Activated T-helper 1 cell treated with Interleukin-2 at 50 U/mL for 16 hours (primary cell): ENCODE measurements around the gene FOXP1.

Source experiments
- DNase-seq: peaks from one replicate; pipeline ENCODE4 v3.0.0-alpha.2; 2020; ENCODE audit warnings: low read depth

The FOXP1 gene

GRCh38 chr3:71146673-71147072 lies 436.9 kb downstream of the FOXP1 start:
- no peak for DNase-seq

DNA sequence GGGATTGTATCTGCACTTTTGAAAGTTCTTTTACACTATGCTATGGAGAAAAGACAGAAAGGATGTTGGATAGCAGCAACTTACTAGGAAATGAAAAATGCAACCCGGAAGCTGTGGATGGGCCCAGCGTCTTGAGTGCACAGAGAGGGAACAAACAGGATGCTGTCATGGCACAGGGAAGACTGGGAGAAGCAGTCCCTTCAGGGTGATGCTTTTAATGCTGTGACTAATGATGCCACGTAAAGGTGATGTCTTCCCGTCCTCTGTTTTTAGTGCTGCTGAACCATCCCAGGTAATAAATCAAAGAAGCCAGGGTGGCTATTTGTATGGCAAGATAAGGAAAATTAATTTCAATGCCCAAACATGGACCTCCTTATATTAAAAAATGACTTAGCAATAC lies 437.6 kb downstream of the FOXP1 start:
- no peak for DNase-seq

DNA sequence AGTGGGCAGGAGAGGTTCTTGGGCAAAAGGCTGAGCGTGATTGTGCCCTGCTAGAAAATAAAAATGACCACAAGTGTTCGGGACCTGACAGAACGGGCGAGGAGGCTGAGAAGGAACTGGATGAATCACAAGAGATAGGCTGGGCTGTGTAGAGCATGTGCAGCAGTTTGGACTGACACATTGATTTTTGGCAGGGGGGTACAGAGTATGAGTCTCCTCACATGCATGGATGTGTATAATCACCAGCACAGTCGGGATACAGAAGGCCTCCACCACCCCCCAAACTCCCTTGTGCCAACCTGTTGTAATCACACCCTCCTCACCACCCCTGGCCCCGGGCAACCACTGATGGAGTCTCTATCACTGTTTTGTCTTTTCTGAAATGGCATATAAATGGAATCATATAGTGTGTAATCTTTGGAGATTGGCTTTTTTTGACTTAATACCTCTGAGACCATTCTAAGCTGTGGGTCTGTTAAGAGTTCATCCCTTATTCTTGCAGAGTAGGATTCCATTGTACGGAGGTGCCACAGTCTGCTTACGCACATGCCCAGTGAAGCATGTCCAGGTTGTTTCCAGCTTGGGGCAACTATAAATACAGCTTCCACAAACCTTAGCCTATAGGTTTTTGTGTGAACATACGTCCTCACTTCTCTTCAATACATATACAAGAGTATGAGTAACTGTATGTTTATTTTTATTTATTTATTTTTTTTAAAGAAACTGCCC lies 438.8 kb downstream of the FOXP1 start:
- no peak for DNase-seq

GRCh38 chr3:71143493-71143892 lies 440.0 kb downstream of the FOXP1 start:
- no peak for DNase-seq

GRCh38 chr3:71142441-71143161 lies 440.9 kb downstream of the FOXP1 start:
- no peak for DNase-seq

DNA sequence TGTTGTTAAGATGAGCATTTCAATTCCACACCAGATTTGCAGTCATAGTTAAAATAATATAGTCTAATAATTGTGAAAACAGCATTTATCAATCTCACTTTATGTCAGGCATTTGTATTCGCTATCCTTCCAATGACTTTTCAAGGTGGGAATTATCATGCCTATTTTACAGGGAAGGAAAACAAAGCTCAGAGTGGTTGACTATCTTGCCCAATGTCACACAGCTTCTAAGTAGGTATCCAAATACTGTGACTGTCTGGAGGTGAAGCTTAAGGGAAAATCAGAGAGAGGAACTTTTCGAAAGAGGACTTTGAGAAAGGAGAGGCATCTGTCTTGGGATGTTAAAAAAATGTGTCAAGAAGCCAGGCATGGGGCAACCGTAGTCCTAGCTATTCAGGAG lies 443.1 kb downstream of the FOXP1 start:
- no peak for DNase-seq

DNA sequence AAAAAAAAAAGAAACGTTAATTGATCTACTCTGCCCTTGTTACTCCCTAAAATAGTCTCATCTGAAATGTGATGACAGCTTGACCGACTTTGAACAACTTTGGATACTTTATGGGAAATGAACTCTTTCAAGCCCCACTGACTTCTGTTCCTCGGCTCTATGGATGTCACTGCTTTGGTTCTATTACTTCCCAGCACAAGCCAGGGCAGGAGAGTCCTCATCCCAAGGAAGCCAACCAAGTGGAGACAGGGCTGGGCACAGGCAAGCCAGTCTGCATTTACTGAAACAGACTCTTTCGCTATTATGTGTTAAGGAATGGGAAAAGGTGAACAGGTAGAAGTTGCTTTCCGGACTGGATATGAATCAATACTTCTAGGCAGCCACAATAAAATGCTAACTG lies 444.0 kb downstream of the FOXP1 start:
- DNase-seq = no peak

- DNase-seq = no peak
These were observed 445.1 kb downstream of the FOXP1 start for GRCh38 chr3:71138410-71138809.

DNA sequence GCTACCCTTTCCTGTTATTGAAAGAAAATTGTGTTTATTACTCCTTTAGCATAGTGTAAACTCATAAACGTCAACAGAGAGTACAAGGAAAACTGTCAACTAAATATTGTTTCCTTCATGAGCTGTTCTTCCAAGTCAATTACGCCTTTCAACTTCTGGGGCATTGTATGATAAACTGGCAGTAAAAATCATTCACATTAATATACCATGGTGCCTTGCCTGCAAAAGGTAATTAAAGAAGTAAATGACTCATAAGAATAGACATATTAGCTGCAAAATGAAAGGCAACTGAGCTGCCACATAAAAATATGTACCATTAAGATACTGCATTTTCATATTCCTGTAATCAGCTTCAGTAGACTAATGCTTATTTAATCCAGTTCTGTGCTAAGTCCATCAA lies 447.3 kb downstream of the FOXP1 start:
- DNase-seq = no peak

DNA sequence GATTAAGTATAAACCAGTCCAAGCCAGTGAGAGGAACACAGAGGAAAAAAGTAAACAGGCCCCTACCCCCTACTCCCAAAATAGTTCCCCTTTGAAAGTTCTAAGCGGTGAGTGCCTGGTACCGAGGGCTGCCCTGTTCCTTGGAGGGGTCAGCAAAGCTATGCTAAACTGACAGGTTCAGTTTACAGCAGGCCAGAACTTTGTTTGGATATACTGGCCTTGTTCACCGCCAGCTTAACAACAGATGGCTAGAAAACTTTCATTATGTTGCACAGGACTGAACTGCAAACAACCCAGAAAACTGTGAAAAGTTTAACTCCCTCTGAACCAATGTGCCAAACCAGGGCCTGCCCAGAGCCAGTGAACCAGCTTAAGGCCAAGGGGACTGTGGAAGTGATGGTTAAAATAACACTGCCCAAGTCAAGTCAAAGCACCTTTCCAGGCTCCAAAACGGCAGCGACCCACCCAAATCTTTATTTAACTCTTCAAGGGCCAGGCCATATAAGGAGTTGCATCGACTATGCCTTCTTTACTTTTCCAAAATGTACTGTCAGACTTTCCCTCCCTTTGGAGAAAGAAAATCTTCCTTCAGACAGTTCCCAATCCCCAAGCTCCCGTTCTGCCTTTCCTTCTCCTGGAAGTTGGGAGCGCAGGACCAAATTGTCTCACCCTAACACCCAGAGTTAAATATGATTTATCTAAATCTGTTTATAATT lies 448.0 kb downstream of the FOXP1 start:
- no peak for DNase-seq

DNA sequence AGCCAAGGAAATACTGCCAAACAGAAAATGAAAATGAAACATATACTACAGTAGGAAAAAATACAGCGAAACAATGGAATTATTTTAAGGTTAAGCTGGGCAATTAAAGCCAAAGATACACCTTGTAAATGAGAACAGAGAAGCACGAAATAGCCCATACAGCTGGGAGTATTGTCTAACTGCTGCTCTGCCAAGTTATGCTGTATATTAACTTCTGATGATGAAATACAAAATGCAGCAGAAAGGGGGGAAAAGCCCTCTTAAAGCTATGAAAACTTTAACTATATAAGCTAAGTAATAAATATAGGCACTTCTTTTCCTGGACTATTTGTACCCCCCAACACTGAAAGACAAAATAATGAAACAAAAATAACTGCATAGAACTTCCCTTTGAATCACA lies 449.0 kb downstream of the FOXP1 start:
- DNase-seq = no peak

DNA sequence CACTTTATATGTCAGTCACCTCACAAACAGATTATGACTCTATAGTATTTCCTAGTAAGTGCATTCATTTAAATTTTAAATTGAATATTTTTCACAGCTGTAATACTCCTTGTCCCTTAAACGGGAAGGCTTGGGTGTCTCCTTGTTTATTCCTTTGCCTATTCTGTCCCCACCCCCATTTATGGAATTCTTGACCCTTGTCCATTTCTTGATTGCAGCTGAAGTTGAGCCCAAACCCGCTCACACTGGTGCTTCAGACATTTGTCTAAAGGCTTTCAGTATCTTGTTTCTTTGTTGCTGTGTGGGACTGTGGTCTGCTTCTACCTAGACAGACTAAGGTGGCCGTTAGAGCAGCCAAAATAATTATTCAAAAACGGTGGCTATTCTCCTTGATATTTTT lies 449.7 kb downstream of the FOXP1 start:
- DNase-seq = no peak

GRCh38 chr3:71132995-71133730 lies 450.4 kb downstream of the FOXP1 start:
- no peak for DNase-seq

DNA sequence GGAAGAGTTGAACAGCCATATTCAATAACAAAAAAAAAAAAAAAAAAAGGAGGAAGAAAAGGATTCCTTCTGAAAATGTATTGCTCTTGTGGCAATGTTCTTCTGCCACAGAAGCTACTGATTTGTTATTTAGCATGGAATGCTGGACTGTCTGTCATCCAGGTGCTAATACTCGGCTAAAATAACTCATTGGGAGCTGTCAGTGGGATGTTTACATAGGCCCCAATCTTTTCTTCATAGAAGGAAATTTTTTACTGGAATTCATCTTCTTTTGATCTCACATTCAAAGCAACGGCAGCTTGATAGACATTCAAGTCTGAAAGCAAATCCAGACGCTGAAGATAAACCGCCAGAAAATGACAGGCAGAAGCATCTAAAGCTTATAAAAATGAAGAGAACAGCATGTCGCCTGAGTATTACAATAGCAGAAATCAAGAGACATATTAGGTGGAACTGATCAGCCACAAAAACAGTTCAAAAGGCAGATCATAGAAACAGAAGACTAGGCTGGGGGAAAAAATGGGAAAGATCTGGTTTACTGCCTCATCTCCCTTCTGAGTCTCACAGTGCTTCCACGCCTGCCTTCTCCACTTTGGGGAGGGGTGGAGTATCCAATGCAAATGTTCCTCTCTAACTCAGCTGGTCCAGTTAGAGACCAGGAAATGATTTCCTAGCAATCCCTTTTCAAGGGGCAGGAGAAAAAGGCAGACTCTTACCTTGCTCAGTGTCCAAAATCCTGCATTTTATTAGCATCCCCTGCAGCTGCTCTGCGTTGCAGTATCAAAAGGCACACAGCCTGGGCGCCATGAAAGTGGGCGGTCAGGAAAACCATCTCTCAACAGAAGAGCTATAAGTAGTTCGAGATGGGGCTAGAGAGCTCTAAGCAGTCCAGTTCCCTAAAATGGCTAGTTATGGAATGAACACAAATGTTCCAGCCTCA lies 451.9 kb downstream of the FOXP1 start:
- no peak for DNase-seq

DNA sequence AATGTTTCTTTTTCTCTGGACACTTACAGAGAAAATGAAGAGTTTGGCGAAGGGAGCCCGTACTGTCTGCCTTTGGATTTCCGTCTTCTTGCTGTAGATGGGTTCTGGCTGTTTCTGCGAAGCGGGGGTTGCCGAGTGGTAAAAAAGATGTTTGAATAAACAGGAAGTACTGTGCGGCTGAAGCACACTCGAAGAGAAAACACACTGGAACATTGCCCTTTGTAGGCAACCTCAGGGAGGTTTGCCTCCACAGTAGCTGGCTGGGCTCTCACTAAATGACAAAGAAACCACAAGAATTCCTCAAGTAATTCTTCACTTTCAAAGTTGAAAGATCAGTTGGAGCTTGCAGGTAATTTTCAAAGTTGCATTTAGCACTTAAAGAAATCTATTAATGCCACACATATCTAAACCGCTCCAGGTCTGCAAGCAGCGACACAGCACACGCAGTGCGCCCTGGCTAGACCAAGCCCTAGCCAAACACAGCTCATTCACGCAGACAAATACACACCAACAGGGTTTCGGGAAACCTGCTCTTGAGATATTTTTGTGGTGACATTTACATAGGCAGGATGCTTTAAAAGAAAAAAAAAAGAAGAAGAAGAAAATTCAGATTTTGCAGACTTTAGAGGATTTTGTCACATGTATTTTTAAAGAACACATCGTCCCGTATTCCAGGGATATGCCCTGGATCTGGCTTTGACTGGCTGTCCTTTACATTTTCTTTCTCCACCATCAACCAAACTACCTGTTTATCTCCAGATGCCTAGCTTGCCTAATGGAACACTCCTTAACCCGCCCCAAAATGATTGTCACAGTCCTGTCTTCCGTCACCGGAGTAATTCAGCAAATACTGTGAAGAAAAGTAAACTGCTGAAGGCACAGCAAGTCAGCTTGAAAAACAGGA lies 452.8 kb downstream of the FOXP1 start:
- peak; percentile 55 for DNase-seq

- DNase-seq = no peak
These were observed 453.7 kb downstream of the FOXP1 start for GRCh38 chr3:71129611-71130431.

GRCh38 chr3:71128961-71129360 lies 454.6 kb downstream of the FOXP1 start:
- no peak for DNase-seq

- no peak for DNase-seq
These were observed 455.7 kb downstream of the FOXP1 start for GRCh38 chr3:71127844-71128243.
